ENCODE measurements around the gene PRKN. TPM values are rescaled to one million over a fixed set of nuclear protein-coding genes. Genes with fewer than 3 reads are reported as not detected.

Gene PRKN
- total and polyA plus RNA-seq, 2 experiments from 2014 or later = 2.3 to 3.9 TPM

- no peak for DNase-seq (ENCODE audit: low spot score)
- TF ChIP-seq CTCF (IDR thresholded peaks at IDR 0.05; ENCODE audit: poor library complexity) = no peak
- TF ChIP-seq EZH2phosphoT487 (IDR thresholded peaks at IDR 0.05; ENCODE audit: low read depth, severe bottlenecking, unreplicated experiment) = no peak
- Histone ChIP-seq H3K4me1 (ENCODE audit: insufficient read depth) (no peaks in the 10 kb centered on the region), H3K4me3 (no peak overlapping the region), H3K9me3 (ENCODE audit: low read depth) (no peaks in the 10 kb centered on the region), H3K4me2 (no peak overlapping the region), H3K36me3 (replicated peaks; ENCODE audit: insufficient read depth, low read depth) (no peaks in the 10 kb centered on the region), H4K20me1 (ENCODE audit: insufficient read depth, poor library complexity, severe bottlenecking) (no peaks in the 10 kb centered on the region), H3K27ac (no peak overlapping the region), H3K9me2 (replicated peaks; ENCODE audit: insufficient read depth) (no peaks in the 10 kb centered on the region), H2AFZ (no peak overlapping the region), H3K79me2 (no peaks in the 10 kb centered on the region), H3K27me3 (no peaks in the 10 kb centered on the region)
- 75% methylated on average over 9 of the region's 9 CpGs for WGBS (ENCODE audit: low lambda C conversion rate, missing lambda C conversion rate)
Measured at GRCh38 chr6:161973064-161973463, 754.5 kb downstream of the PRKN start.

- TF ChIP-seq EZH2 (IDR thresholded peaks at IDR 0.05; ENCODE audit: borderline replicate concordance) (no peak), EZH2phosphoT487 (IDR thresholded peaks at IDR 0.05; ENCODE audit: low read depth, severe bottlenecking, unreplicated experiment) (no peak), CTCF (IDR thresholded peaks at IDR 0.05; ENCODE audit: poor library complexity) (no peak)
- Histone ChIP-seq H3K79me2 (no peaks in the 10 kb centered on the region), H3K9me2 (replicated peaks; ENCODE audit: insufficient read depth) (no peaks in the 10 kb centered on the region), H3K4me3 (no peak overlapping the region), H3K27me3 (no peaks in the 10 kb centered on the region), H3K9me3 (ENCODE audit: low read depth) (no peaks in the 10 kb centered on the region), H3K36me3 (replicated peaks; ENCODE audit: insufficient read depth, low read depth) (no peaks in the 10 kb centered on the region), H3K4me1 (ENCODE audit: insufficient read depth) (no peaks in the 10 kb centered on the region), H3K4me2 (no peak overlapping the region), H2AFZ (no peak overlapping the region), H3K27ac (no peak overlapping the region), H4K20me1 (ENCODE audit: insufficient read depth, poor library complexity, severe bottlenecking) (no peaks in the 10 kb centered on the region)
- 60% methylated on average over 5 of the region's 5 CpGs for WGBS (ENCODE audit: low lambda C conversion rate, missing lambda C conversion rate)
- DNase-seq (ENCODE audit: low spot score) = no peak
Measured at GRCh38 chr6:161971043-161971442, 756.5 kb downstream of the PRKN start.

- Histone ChIP-seq H3K79me2 (no peaks in the 10 kb centered on the region), H3K36me3 (replicated peaks; ENCODE audit: insufficient read depth, low read depth) (no peaks in the 10 kb centered on the region), H3K27me3 (no peaks in the 10 kb centered on the region), H3K4me3 (no peak overlapping the region), H3K9me3 (ENCODE audit: low read depth) (no peaks in the 10 kb centered on the region), H4K20me1 (ENCODE audit: insufficient read depth, poor library complexity, severe bottlenecking) (no peaks in the 10 kb centered on the region), H3K4me1 (ENCODE audit: insufficient read depth) (no peaks in the 10 kb centered on the region), H3K9me2 (replicated peaks; ENCODE audit: insufficient read depth) (no peaks in the 10 kb centered on the region), H3K4me2 (no peak overlapping the region), H3K27ac (no peak overlapping the region), H2AFZ (no peak overlapping the region)
- no peak for DNase-seq (ENCODE audit: low spot score)
- 55% methylated on average over 4 of the region's 4 CpGs for WGBS (ENCODE audit: low lambda C conversion rate, missing lambda C conversion rate)
- no peak for TF ChIP-seq CTCF (IDR thresholded peaks at IDR 0.05; ENCODE audit: poor library complexity)
Measured at GRCh38 chr6:161963634-161964234, 763.8 kb downstream of the PRKN start.

GRCh38 chr6:161963181-161963580, 764.4 kb downstream of the PRKN start:
- Histone ChIP-seq H3K4me2 (no peak overlapping the region), H3K9me3 (ENCODE audit: low read depth) (no peaks in the 10 kb centered on the region), H3K9me2 (replicated peaks; ENCODE audit: insufficient read depth) (no peaks in the 10 kb centered on the region), H3K4me1 (ENCODE audit: insufficient read depth) (no peaks in the 10 kb centered on the region), H3K27me3 (no peaks in the 10 kb centered on the region), H3K27ac (no peak overlapping the region), H3K36me3 (replicated peaks; ENCODE audit: insufficient read depth, low read depth) (no peaks in the 10 kb centered on the region), H4K20me1 (ENCODE audit: insufficient read depth, poor library complexity, severe bottlenecking) (no peaks in the 10 kb centered on the region), H2AFZ (no peak overlapping the region), H3K4me3 (no peak overlapping the region), H3K79me2 (no peaks in the 10 kb centered on the region)
- DNase-seq (ENCODE audit: low spot score) = no peak
- TF ChIP-seq CTCF (IDR thresholded peaks at IDR 0.05; ENCODE audit: poor library complexity) = no peak
- WGBS (ENCODE audit: low lambda C conversion rate, missing lambda C conversion rate) = 91% methylated on average over 8 of the region's 8 CpGs
